ENCODE measurements around the gene SIRPA.
A peak's percentile ranks its signal among the peaks of the same experiment; 100 is the strongest.

Gene SIRPA

GRCh38 chr20:1875183-1875554, 20.0 kb upstream of the SIRPA start:
- DNase-seq (ENCODE audit: low read depth in 1 of 2, low spot score in 1 of 2), result no peak
- H3K27me3 ChIP-seq (ENCODE audit: insufficient read depth, poor library complexity, severe bottlenecking), result no peaks in the 10 kb centered on the region
- TF ChIP-seq GABPA (IDR thresholded peaks at IDR 0.05; ENCODE audit: low read depth), result no peak
- no peak for TF ChIP-seq CTCF (IDR thresholded peaks at IDR 0.05; ENCODE audit: insufficient read depth, low read length)
- TF ChIP-seq, protein P1, sequence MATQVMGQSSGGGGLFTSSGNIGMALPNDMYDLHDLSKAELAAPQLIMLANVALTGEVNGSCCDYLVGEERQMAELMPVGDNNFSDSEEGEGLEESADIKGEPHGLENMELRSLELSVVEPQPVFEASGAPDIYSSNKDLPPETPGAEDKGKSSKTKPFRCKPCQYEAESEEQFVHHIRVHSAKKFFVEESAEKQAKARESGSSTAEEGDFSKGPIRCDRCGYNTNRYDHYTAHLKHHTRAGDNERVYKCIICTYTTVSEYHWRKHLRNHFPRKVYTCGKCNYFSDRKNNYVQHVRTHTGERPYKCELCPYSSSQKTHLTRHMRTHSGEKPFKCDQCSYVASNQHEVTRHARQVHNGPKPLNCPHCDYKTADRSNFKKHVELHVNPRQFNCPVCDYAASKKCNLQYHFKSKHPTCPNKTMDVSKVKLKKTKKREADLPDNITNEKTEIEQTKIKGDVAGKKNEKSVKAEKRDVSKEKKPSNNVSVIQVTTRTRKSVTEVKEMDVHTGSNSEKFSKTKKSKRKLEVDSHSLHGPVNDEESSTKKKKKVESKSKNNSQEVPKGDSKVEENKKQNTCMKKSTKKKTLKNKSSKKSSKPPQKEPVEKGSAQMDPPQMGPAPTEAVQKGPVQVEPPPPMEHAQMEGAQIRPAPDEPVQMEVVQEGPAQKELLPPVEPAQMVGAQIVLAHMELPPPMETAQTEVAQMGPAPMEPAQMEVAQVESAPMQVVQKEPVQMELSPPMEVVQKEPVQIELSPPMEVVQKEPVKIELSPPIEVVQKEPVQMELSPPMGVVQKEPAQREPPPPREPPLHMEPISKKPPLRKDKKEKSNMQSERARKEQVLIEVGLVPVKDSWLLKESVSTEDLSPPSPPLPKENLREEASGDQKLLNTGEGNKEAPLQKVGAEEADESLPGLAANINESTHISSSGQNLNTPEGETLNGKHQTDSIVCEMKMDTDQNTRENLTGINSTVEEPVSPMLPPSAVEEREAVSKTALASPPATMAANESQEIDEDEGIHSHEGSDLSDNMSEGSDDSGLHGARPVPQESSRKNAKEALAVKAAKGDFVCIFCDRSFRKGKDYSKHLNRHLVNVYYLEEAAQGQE (IDR thresholded peaks at IDR 0.05; ENCODE audit: insufficient replicate concordance, low read depth), result no peak
- no peak for TF ChIP-seq POLR2AphosphoS5 (IDR thresholded peaks at IDR 0.05; ENCODE audit: low read depth)
- TF ChIP-seq SPI1 (IDR thresholded peaks at IDR 0.05; ENCODE audit: borderline replicate concordance, low read depth), result no peak
- H3K27ac ChIP-seq (replicated peaks), result peak overlapping the region; percentile 25; the same call in 1 of the 2 replicates
- H3K4me3 ChIP-seq (replicated peaks; ENCODE audit: insufficient read depth, low read length), result no peak overlapping the region

GRCh38 chr20:1875762-1876161, 19.4 kb upstream of the SIRPA start:
- Histone ChIP-seq H3K27me3 (ENCODE audit: insufficient read depth, poor library complexity, severe bottlenecking) (no peaks in the 10 kb centered on the region), H3K4me3 (replicated peaks; ENCODE audit: insufficient read depth, low read length) (no peak overlapping the region), H3K27ac (replicated peaks) (no peak overlapping the region; the same call in 1 of the 2 replicates)
- TF ChIP-seq, protein P1 (IDR thresholded peaks at IDR 0.05; ENCODE audit: insufficient replicate concordance, low read depth), result no peak
- TF ChIP-seq GABPA (IDR thresholded peaks at IDR 0.05; ENCODE audit: low read depth) (no peak), CTCF (IDR thresholded peaks at IDR 0.05; ENCODE audit: insufficient read depth, low read length) (no peak), POLR2AphosphoS5 (IDR thresholded peaks at IDR 0.05; ENCODE audit: low read depth) (no peak), SPI1 (IDR thresholded peaks at IDR 0.05; ENCODE audit: borderline replicate concordance, low read depth) (no peak)
- no peak for DNase-seq (ENCODE audit: low read depth in 1 of 2, low spot score in 1 of 2)

- Histone ChIP-seq H3K27me3 (ENCODE audit: insufficient read depth, poor library complexity, severe bottlenecking) (no peaks in the 10 kb centered on the region), H3K27ac (replicated peaks) (no peak overlapping the region), H3K4me3 (replicated peaks; ENCODE audit: insufficient read depth, low read length) (no peak overlapping the region)
- DNase-seq (ENCODE audit: low read depth in 1 of 2, low spot score in 1 of 2), result peak in 1 of 2 experiments; percentile 29
- TF ChIP-seq CTCF (IDR thresholded peaks at IDR 0.05; ENCODE audit: insufficient read depth, low read length) (no peak), POLR2AphosphoS5 (IDR thresholded peaks at IDR 0.05; ENCODE audit: low read depth) (no peak), GABPA (IDR thresholded peaks at IDR 0.05; ENCODE audit: low read depth) (no peak), SPI1 (IDR thresholded peaks at IDR 0.05; ENCODE audit: borderline replicate concordance, low read depth) (no peak)
- TF ChIP-seq, protein P1 (IDR thresholded peaks at IDR 0.05; ENCODE audit: insufficient replicate concordance, low read depth), result no peak
Measured at GRCh38 chr20:1876217-1876921, 18.8 kb upstream of the SIRPA start.

Measured in HL-60 (cell line).